HG03108 (cell line): ENCODE measurements around the gene POLR3C.
"Not testable (repeated sequence)": the region's sequence is repeated elsewhere in the genome, so short reads cannot be mapped to it uniquely, and the experiment has no call there.

Source experiments
- ATAC-seq: cut with Tn5 transposase; IDR thresholded peaks from one replicate; pipeline ENCODE4 v1.9.1; 2021; ENCODE audit warnings: moderate library complexity; ENCODE audit not compliant: unreplicated experiment

The POLR3C gene, protein sequence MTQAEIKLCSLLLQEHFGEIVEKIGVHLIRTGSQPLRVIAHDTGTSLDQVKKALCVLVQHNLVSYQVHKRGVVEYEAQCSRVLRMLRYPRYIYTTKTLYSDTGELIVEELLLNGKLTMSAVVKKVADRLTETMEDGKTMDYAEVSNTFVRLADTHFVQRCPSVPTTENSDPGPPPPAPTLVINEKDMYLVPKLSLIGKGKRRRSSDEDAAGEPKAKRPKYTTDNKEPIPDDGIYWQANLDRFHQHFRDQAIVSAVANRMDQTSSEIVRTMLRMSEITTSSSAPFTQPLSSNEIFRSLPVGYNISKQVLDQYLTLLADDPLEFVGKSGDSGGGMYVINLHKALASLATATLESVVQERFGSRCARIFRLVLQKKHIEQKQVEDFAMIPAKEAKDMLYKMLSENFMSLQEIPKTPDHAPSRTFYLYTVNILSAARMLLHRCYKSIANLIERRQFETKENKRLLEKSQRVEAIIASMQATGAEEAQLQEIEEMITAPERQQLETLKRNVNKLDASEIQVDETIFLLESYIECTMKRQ

GRCh38 chr1:145823565-145824498, at the start of gene POLR3C, which contains the start of gene RNF115:
TSS of gene POLR3C (plus strand) at chr1:145824200. CDS start at chr1:145825777, 1,577 bp downstream.
TSS of gene RNF115 (minus strand) at chr1:145824095. CDS start at chr1:145823873, 222 bp downstream.
- ATAC-seq: peak; percentile 78

DNA sequence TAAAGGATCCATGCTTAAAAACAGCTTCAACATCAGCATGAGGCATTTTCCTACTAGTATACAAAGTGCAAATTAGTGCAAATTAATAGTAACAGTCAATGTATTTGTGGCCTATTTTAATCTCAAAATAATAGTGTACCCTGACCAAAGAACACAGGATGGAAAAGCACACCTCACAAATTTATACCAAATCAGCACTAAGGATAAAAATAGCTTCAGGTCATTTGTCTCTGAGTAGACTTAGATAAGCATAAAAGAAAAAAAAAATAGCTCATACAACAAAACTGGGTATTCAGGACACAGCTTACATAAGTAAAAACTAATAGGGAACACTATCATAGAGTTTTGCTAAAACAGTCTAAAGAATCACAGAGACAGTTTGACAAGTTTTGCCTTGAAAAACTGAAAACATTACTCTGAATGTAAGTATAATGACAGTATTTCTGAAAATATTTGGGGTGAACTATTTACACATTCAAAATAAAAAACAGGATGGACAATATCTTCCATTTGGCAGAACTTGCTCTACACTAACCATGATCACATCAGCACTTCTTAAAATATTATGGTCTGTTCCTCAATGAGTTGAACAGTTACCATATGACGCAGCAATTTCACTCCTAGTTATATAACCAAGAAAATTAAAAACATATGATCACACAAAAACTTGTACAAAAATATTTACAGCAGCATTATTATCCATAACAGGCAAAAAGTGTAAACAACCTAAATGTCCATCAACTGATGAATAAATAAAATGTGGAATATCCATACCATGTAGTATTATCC, 46.4 kb upstream of the POLR3C start:
- ATAC-seq: no peak

- no peak for ATAC-seq
Measured at GRCh38 chr1:145778146-145778540, 45.9 kb upstream of the POLR3C start.

GRCh38 chr1:145782272-145783099, 41.5 kb upstream of the POLR3C start:
- ATAC-seq: no peak

- ATAC-seq: no peak
Measured at GRCh38 chr1:145784409-145784808, 39.6 kb upstream of the POLR3C start.

- peak; percentile 54 for ATAC-seq
Measured at GRCh38 chr1:145785547-145785946, 38.5 kb upstream of the POLR3C start.

GRCh38 chr1:145786271-145786670, 37.7 kb upstream of the POLR3C start:
- no peak for ATAC-seq

DNA sequence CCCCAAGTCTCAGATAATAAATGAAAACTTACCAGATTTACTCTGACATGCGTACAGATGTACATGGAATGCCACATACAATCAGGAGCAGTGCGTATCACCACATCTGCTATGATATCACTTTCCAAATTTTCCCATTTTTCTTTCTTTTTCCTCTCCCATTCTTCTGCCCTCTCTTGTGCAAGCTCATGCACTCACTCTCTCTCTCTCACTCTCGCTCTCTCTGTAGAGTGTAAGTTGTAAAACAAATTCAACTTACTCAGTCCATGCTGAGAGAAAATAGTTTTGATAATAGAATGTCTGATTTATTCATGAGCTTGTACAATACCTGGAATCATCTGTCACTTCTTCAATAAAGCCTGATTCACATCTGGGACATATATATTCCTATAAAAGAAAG, 35.4 kb upstream of the POLR3C start:
- ATAC-seq: no peak

DNA sequence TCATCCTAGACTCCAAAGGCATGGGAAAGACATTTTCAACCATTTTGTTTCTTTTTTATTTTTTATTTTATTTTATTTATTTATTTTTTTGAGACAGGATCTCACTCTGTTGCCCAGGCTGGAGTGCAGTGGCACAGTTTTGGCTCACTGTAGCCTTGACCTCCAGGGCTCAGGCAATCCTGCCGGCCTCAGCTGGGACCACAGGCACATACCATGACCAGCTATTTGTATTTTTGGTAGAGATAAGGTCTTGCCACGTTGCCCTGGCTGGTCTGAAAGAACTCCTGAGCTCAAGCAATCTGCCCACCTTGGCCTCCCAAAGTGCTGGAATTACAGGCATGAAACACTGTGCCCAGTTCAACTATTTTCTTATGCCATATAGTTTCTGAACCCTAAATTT, 32.1 kb upstream of the POLR3C start:
- ATAC-seq: not testable (repeated sequence)

DNA sequence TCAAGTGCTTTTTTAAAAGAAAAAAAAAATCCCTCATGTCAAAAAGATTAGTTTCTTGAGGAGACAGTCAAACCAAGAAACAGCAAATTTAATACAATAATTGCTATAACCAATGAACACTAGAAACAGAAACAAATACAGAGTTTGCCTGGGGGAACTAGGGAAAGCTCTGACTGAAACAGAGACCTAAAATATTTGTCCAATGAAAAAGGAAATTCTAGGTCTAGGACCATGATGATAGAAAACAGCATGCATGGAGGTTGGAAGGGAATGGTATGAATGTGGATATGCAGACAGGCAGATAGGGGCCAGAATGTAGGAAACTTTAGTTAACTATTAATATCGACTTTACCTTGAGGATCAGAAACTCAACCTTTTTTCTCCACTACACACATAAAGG, 31.5 kb upstream of the POLR3C start:
- ATAC-seq: no peak

GRCh38 chr1:145795257-145795881, 28.6 kb upstream of the POLR3C start:
- ATAC-seq: no peak

DNA sequence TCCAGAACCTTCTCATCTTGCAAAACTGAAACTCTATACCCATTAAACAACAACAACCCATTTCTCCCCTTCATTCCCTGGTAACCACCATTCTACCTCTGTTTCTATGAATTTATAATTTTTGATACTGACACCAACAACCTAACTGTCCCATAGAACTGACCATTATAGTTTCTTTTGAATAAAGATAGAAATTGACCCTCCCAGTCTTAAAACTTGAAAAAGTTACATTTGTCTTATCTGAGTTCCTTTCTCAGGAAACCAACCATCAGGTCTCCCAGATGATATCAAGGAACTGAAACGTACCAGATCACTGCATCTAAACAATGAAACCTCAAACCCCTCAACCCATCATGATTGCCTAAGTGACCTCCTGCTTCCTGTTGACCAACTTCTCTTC, 27.2 kb upstream of the POLR3C start:
- ATAC-seq: no peak

- ATAC-seq: no peak
Measured at GRCh38 chr1:145799806-145800205, 24.2 kb upstream of the POLR3C start.

DNA sequence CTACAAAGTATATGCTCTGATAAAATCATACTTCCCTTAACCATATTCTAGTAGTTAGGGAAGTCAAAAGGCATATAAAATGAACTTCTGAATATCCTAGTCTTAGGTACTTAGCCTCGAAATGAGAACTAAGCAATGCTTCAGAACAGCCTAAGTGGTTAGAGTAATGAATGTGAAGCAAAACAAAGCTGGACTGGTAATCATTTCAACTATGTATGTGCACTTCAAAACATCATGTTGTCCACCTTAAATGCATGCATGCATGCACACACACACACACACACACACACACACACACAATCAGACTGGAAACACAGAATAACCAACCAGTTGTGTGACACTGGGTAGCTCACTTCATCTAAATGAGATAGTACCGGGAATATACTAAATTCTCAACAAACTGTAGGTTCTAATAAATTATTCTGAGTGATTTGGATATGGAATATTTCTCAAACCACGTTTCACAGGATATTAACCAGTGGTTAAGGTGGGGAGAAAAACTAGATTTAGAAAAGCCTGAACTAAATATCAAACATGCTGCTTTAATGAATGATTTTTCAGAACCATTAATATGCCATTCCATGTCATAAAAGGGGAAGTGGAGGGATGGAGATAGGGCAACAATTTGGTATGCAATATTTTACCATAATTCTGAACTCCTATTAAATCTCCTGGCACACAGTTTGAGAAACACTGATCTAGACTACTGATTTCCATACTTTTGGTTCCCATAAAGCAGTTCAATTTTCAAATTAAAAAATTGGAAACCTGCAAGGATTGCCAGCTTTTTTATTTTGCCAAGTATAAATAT, 19.6 kb upstream of the POLR3C start:
- no peak for ATAC-seq

- no peak for ATAC-seq
Measured at GRCh38 chr1:145805057-145805456, 18.9 kb upstream of the POLR3C start.

DNA sequence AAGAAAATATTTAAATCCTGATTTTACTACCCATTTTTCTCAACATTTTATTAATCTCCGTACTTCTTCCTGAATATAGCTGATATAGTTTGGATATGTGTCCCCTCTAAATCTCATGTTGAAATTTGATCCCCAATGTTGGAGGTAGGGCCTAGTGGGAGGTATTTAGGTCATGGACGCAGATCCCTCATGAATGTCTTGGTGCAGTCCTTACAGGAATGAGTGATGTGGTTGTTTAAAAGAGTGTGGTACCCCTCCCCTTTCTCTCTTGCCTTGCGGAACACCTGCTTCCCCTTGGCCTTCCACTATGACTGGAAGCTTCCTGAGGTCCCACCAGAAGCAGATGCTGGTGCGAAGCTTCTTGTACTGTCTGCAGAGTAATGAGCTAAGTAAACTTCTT, 17.6 kb upstream of the POLR3C start:
- ATAC-seq: no peak

DNA sequence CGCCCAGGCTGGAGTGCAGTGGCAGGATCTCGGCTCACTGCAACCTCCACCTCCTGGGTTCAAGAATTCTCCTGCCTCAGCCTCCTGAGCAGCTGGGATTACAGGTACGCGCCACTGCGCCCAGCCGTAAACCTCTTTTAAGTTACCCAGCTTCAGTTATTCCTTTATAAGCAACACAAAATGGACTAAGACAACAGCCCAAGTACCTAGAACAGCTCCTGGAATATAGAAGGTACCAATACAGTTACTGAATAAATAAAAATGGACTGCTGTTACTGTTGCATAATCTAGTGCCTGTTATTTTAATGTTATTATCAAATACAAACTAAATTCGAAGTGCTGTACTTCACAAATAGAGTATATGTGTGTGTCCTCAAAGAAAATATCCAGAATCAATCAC, 17.2 kb upstream of the POLR3C start:
- no peak for ATAC-seq

DNA sequence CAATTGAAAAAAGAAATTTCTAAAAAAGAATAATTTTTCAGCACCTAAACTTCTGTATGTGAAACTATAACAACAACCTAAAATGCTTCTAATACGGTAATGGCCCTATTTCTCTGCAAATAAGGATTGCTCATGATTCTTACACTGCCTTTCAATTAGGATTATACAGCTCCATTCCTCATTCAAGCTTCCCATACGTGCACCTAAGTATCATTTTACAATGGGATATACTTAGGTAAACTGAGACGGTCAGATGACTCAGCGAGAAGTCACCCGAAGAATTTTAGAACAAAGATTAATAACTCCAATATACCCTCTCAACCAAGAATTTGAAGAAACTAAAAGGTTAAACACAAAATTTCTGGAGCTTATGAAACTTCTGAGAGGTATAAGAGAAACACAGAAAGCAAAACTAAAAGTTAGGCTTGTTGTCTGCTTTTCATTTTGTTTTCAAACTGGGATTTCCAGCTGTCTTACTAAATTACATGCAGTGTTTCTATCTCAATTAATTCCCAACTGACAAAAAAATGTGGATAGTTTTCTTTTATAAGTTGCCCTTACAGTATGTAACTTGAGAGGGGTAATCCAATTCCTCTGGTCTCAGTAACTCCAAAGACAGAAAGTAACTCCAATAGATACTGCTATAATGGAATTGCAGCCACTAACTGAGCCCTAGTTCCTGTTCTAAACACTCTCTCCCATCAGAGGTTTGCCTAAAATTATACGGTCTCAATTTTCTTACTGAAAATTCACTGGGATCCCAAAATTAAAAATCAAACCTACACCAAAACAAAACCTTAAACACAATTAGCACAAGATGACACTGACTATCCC, 10.8 kb upstream of the POLR3C start:
- ATAC-seq: not testable (repeated sequence)
